GM19372 (cell line): ENCODE data around the gene DDX31.
"Not testable (repeated sequence)": the region's sequence is repeated elsewhere in the genome, so short reads cannot be mapped to it uniquely, and the experiment has no call there.

ENCODE experiments used
- ATAC-seq: cut with Tn5 transposase; IDR thresholded peaks from one replicate; pipeline ENCODE4 v1.9.1; 2021; ENCODE audit warnings: mild to moderate bottlenecking, low read depth, moderate library complexity; ENCODE audit not compliant: unreplicated experiment

Gene DDX31

GRCh38 chr9:132669698-132670456, at the start of gene DDX31:
Gene DDX31, minus strand, starts transcription at chr9:132669983. Its CDS starts 49 bp downstream, at chr9:132669934.
- ATAC-seq, result peak; percentile 63

GRCh38 chr9:132718381-132718928, 48.7 kb upstream of the DDX31 start:
- ATAC-seq, result not testable (repeated sequence)

DNA sequence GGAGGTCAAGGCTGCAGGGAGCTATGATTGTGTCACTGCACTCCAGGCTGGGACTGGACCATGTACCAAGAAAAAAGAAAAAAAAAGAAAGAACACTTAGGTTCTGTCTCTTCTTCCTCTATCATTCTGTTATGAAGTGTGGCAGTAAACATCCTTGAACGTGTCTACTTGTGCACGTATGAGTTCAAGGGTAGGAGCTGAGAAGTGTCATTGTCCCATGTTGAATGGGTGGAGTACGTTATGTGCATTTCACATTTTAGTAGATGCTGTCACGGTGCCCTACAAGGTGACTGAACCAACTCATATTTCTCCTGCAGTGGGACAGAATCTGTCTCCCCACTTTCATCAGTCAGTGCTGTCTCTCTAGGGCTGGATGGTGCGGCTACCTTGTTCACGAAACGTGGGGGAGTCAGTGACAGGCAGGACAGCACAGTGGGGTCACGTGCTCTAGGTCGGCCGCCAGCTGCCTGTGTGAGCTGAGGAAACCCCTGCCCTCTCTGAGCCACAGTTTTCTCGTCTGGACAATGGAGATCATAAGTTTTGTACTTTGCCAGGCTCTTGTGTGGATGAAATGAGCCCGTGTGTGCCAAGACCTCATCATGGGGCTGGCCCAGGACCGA, 47.7 kb upstream of the DDX31 start:
- ATAC-seq, result no peak

GRCh38 chr9:132716007-132716406, 46.2 kb upstream of the DDX31 start:
- ATAC-seq, result no peak

DNA sequence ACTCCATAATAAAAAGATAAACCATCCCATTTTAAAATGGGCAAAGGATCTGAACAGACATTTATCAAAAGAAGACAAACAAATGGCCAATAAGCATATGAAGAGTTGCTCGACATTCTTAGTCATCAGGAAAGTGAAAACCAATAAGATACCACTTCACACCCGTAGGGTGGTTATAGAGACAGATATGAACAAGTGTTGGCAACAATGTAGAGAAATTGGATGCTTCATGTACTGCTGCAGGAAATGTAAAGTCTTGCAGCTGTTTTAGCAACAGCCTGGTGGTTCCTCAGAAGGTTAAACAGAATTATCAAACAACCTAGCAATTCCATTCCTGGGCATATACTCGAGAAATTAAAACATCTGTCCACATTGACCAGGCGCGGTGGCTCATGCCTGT, 43.0 kb upstream of the DDX31 start:
- ATAC-seq, result no peak

DNA sequence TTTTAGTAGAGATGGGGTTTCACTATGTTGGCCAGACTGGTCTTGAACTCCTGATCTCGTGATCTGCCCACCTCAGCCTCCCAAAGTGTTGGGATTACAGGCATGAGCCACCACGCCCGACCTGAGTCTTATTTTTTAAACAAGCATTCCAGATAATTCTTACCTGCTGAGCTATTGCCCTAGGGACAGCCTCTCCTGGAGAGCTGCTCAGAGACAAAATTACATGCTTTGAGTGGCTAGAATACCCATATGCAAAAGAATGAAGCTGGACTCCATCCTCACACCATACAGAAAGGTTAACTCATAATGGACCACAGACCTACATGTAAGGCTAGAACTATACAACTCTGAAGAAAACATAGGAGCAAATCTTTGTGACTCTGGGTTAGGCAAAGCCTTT, 42.1 kb upstream of the DDX31 start:
- ATAC-seq, result no peak

GRCh38 chr9:132711152-132711551, 41.4 kb upstream of the DDX31 start:
- not testable (repeated sequence) for ATAC-seq

- ATAC-seq, result no peak
These were observed 40.5 kb upstream of the DDX31 start for GRCh38 chr9:132710333-132710732.

GRCh38 chr9:132708769-132709430, 39.1 kb upstream of the DDX31 start:
- no peak for ATAC-seq

DNA sequence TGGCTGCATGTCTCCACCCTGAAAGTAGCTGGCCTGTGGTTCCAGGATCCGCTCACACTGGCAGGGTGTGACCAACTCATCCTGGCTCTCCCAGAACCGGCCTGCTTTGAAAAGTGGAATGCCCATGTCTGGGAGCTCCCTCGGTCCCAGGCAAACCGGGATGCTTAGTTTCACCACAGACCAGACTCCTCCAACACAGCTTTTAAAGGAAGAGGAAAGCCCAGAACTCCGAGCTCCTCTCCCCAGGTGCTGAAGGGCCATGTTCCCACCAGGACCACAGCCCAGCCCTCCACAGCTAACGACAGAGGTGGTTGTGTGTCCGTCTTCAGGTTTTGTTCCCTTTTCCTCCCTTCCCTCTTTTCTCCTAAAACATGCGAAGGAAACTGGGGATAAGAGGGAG, 38.5 kb upstream of the DDX31 start:
- ATAC-seq, result no peak

GRCh38 chr9:132703336-132703735, 33.6 kb upstream of the DDX31 start:
- ATAC-seq, result no peak

- ATAC-seq, result no peak
These were observed 32.5 kb upstream of the DDX31 start for GRCh38 chr9:132702254-132702653.

GRCh38 chr9:132699956-132700355, 30.2 kb upstream of the DDX31 start:
- no peak for ATAC-seq

DNA sequence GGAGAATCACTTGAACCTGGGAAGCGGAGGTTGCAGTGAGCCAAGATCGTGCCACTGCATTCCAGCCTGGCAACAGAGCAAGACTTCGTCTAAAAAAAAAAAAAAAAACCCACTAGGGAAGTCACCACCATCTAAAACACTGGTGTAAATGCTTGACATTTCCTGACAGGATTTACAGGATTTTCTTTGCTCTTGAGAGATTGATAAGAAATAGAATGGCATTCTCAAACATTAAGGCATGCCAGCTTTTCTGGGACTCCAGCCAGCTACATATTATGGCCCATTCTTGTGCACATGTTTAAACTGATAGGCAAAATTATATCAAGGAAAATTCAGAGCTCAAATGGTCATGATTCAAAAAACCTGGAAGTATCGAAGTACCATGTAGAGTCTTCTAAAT, 29.2 kb upstream of the DDX31 start:
- no peak for ATAC-seq

DNA sequence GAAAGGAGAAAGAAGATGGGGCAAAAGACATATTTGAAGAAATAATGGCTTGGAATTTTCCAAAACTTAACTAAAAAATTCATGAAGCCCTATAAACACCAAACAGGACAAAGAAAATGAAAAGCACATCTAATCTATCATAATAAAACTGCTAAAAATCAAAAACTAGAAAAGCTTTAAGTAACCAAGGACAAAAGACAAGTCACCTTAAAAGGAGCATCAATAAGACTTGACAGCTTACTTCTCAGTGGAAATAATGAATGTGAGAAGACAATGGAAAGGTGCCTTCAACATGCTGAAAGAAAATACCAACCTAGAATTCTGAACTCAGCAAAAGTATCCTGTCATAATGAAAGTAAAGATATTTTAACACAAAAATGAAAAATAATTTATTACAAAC, 27.4 kb upstream of the DDX31 start:
- no peak for ATAC-seq

DNA sequence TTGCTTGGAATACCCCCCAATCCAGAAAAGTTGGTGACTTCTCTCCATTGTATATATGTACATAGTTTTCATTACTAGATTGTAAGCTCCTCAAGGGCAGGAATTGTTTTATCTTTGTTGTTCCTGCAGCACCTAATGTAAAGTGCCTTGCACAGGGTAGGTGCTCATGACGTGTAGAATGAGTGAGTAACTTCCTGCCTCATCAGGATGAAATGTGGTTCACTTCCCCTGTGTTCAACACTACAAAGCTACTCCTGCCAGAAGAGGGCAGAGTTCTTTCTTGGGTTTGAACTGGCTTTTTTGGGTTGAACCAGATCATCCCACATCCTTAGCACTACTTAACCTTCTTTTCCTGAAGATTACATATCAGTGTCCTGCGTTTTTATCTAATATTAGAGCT, 24.4 kb upstream of the DDX31 start:
- no peak for ATAC-seq

GRCh38 chr9:132690696-132691095, 20.9 kb upstream of the DDX31 start:
- no peak for ATAC-seq

DNA sequence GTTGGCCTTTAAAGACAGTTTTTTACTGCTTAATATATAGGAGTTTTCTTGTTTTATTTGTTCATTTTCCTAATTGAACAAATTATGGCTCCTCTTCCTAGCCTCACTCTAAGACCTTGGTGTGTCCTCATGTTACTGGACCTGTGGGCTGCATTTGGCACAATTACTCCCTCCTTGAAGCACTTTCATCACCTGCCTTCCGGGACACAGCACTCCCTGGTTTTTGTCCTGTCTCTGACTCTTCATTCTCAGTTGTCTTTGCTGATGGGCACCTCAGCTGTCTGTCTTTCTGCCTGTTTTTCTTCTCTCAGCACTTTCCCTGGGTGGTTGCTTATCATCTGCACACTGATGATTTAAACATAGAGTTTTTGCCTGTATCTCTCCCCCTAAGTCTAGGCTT, 14.1 kb upstream of the DDX31 start:
- no peak for ATAC-seq

DNA sequence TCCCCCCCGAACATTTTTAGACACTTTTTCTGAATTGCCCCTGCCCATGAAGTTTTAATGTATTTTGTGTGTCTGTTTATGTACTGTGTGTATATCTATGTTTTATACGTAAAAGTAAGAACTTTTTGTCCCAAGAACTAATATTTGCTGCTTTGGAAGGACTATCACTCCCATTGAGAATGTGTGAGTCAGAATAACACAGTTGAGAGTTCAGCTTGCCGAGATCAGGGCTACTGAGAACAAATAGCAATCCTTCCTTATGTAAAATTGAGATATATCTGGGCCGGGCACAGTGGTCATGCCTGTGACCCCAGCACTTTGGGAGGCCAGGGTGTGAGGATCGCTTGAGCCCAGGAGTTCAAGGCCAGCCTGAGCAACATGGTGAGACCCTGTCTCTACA, 11.8 kb upstream of the DDX31 start:
- no peak for ATAC-seq

- no peak for ATAC-seq
These were observed 10.3 kb upstream of the DDX31 start for GRCh38 chr9:132679946-132680625.

DNA sequence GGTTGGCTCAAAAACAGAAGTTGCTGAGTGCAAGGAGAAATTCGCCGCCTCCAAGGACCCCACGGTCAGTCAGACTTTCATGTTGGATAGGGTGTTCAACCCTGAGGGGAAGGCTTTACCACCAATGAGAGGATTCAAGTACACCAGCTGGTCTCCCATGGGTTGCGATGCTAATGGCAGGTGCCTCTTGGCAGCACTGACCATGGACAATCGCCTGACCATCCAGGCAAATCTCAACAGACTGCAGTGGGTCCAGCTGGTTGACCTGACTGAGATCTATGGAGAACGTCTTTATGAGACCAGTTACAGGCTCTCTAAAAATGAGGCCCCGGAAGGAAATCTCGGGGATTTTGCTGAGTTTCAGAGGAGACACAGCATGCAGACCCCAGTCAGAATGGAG, 8.2 kb upstream of the DDX31 start:
- no peak for ATAC-seq
